ENCODE results near the gene BICRAL. TPM values are rescaled to one million over a fixed set of nuclear protein-coding genes. Genes with fewer than 3 reads are reported as not detected.

BICRAL gene
- total and polyA plus RNA-seq, 9 of the 15 experiments (the other 6 are each of a cell fraction or from before 2014, with no cell fraction given), result 1.2 to 11.9 (median 5.6) TPM

DNA sequence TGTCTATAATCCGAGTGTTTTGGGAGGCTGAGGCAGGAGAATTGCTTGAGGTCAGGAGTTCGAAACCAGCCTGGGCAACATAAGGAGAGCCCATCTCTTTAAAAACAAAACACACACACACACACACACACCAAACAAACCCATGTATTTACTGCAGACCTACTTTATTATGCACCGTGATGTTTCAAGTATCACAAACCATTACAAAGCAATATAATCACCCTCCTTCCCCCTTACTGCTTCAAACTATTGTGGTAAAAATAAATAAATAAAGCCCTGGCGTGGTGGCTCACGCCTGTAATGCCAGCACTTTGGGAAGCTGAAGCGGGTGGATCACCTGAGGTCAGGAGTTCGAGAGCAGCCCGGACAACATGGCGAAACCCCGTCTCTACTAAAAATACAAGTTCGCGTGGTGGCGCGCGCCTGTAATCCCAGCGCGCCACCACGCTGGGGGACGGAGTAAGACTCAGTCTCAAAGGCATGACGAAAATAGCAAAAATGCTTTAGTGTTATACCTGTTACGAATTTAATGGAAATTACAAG lies 37.4 kb upstream of the BICRAL start (continued):
- TF ChIP-seq ZNF764 (CRISPR knock-in tag; IDR thresholded peaks at IDR 0.05; ENCODE audit: low read depth), result no peak
- TF ChIP-seq, protein P1, sequence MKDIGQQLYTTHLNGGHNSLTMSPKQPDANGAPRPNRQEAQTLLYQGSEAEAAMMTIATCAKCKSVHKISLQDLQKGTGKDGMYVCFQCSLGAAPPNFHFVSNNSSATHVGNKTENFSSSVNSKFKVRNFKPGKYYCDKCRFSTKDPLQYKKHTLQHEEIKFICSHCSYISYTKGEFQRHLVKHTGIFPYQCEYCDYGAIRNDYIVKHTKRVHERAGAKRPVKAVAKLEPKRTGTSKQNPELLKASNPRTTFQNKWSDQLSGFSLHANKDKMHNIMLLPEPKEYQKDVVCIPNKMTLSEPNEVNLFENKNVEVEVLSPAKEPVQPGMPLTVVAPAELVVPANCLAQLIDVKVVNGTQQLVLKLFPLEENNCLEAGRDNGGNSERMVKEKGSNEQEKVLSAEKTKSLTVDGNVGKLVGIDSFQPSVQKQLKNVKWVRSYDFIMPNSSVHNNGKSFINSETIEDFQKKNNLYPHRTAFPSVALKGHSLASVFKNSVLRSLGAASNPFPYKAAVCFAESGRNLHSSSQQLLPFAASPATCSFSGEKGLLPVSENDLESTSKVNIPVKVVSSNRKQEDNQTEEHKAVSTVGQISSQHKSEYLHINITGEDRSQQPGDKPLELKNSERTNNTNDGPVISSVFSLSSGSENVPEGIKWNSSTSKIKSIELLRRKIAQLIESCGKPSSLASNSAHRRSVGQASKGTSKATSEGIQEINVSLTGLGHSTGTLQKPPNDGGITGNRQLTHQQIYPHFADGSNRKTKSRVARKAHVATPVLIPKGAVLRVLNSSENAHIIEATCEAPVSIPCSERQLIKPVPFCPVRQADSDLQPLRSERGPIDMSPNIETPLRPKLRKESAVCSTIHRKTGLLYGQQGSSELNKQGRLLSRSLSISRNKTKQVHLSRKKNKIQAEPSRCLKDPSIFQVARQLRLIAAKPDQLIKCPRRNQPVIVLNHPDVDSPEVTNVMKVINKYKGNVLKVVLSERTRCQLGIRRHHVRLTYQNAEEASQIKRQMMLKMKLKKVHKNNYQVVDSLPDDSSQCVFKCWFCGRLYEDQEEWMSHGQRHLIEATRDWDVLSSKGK (CRISPR knock-in tag; IDR thresholded peaks at IDR 0.05), result no peak

DNA sequence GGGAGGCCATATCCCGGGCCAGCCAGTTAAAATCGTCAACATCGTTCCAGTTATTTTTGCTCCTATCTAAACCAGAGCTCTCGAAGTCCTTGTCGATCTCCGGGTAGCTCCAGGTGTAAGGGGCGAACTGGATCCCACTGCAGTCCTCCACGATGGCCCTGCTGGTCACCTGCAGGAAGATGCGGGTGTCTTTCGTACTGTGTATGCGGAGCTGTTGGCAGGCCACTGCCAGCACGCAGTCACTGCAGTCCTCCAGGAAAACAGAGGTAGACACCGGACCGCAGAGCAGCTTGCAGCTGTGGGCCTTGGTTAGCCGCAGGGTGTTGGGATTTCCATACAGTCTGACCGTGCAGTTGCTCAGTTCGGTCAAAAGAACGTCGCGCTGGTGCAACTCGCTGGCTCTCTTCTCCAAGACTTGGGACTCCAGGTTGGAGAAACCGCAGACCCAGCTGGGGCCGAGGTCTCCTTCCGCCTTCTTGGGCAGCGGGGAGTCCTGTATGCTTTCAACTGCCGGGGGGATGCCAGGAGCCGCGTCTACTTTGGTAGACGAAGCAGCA lies 36.7 kb upstream of the BICRAL start:
- Histone ChIP-seq H4K20me1 (replicated peaks; ENCODE audit: control insufficient read depth, insufficient read depth, low read length) (peaks cover 6% of the 10 kb centered on the region), H3K9me1 (ENCODE audit: control insufficient read depth, insufficient read depth, low read length) (no peaks in the 10 kb centered on the region), H2AFZ (ENCODE audit: low read depth, low read length) (no peak overlapping the region; the same call in 1 of the 2 replicates), H3K36me3 (ENCODE audit: control insufficient read depth, insufficient read depth, low read length) (peaks cover 7% of the 10 kb centered on the region; the same call in 2 of the 3 replicates), H3K9ac (ENCODE audit: insufficient read depth in 1 of 2, low read depth in 2 of 2, low read length in 2 of 2) (peak overlapping the region; percentile 93 to 97), H3K27me3 (ENCODE audit: control insufficient read depth in 2 of 2, insufficient read depth in 2 of 2, low read length in 2 of 2) (no peaks in the 10 kb centered on the region), H3K4me1 (replicated peaks in 1 of 2; ENCODE audit: control insufficient read depth in 2 of 2, insufficient read depth in 2 of 2, low read length in 2 of 2) (peaks cover 13 to 29% of the 10 kb centered on the region in 2 experiments), H3K9me3 (replicated peaks; ENCODE audit: control insufficient read depth, insufficient read depth, low read depth, low read length) (no peaks in the 10 kb centered on the region), H3K4me2 (ENCODE audit: insufficient read depth, low read length) (peak overlapping the region; percentile 98), H3K79me2 (ENCODE audit: control insufficient read depth, insufficient read depth, low read length) (peaks cover 37% of the 10 kb centered on the region), H3K27ac (ENCODE audit: extremely low read depth, low read depth, low read length) (peak overlapping the region; percentile 92), H3K4me3 (peak overlapping the region; percentile 90)
- DNase-seq (ENCODE audit: extremely low read depth in 1 of 4, low spot score in 3 of 4) (peak; percentile 43 to 57 (median 47)), FAIRE-seq (no peak), ATAC-seq (peak; percentile 37)
- 2% methylated on average over 29 of the region's 29 CpGs for WGBS (ENCODE audit: insufficient coverage, low coverage, missing lambda C conversion rate)
- in situ Hi-C loops (cut with MboI), result no loop called here
- ChIA-PET CTCF (ENCODE audit: low intra/inter-chr PET ratio) (interaction anchor here (0.8 kb wide), 1 partner anchor 84 kb away, joined by 3 read pairs; no protein-coding TSS in a partner anchor), POLR2A (interaction anchor here (0.7 to 6.6 kb wide), 18 partner anchors 11 to 476 kb away, joined by 3 to 73 read pairs (median 4); partner anchors contain the start of genes BICRAL and RPL7L1)
- intact Hi-C loops (cut with micrococcal nuclease), result loop anchor here (5.0 kb wide), 2 partner anchors 152 to 183 kb away; partner anchors contain the start of gene UBR2
- no TSS peak for BruUV-seq (replicated peaks)
- TF ChIP-seq, protein P2, sequence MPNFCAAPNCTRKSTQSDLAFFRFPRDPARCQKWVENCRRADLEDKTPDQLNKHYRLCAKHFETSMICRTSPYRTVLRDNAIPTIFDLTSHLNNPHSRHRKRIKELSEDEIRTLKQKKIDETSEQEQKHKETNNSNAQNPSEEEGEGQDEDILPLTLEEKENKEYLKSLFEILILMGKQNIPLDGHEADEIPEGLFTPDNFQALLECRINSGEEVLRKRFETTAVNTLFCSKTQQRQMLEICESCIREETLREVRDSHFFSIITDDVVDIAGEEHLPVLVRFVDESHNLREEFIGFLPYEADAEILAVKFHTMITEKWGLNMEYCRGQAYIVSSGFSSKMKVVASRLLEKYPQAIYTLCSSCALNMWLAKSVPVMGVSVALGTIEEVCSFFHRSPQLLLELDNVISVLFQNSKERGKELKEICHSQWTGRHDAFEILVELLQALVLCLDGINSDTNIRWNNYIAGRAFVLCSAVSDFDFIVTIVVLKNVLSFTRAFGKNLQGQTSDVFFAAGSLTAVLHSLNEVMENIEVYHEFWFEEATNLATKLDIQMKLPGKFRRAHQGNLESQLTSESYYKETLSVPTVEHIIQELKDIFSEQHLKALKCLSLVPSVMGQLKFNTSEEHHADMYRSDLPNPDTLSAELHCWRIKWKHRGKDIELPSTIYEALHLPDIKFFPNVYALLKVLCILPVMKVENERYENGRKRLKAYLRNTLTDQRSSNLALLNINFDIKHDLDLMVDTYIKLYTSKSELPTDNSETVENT (CRISPR knock-in tag; IDR thresholded peaks at IDR 0.05), result peak; percentile 29; the same call in 1 of the 2 replicates
- TF ChIP-seq ZNF354B (CRISPR knock-in tag; IDR thresholded peaks at IDR 0.05) (no peak), ESRRA (IDR thresholded peaks at IDR 0.05; ENCODE audit: borderline replicate concordance, low read depth) (peak; percentile 34; the same call in 1 of the 2 replicates), TSC22D4 (tag; IDR thresholded peaks at IDR 0.05) (no peak)
- TF ChIP-seq, protein P3, sequence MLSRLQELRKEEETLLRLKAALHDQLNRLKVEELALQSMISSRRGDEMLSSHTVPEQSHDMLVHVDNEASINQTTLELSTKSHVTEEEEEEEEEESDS (CRISPR knock-in tag; IDR thresholded peaks at IDR 0.05), result no peak
- TF ChIP-seq, protein P4, sequence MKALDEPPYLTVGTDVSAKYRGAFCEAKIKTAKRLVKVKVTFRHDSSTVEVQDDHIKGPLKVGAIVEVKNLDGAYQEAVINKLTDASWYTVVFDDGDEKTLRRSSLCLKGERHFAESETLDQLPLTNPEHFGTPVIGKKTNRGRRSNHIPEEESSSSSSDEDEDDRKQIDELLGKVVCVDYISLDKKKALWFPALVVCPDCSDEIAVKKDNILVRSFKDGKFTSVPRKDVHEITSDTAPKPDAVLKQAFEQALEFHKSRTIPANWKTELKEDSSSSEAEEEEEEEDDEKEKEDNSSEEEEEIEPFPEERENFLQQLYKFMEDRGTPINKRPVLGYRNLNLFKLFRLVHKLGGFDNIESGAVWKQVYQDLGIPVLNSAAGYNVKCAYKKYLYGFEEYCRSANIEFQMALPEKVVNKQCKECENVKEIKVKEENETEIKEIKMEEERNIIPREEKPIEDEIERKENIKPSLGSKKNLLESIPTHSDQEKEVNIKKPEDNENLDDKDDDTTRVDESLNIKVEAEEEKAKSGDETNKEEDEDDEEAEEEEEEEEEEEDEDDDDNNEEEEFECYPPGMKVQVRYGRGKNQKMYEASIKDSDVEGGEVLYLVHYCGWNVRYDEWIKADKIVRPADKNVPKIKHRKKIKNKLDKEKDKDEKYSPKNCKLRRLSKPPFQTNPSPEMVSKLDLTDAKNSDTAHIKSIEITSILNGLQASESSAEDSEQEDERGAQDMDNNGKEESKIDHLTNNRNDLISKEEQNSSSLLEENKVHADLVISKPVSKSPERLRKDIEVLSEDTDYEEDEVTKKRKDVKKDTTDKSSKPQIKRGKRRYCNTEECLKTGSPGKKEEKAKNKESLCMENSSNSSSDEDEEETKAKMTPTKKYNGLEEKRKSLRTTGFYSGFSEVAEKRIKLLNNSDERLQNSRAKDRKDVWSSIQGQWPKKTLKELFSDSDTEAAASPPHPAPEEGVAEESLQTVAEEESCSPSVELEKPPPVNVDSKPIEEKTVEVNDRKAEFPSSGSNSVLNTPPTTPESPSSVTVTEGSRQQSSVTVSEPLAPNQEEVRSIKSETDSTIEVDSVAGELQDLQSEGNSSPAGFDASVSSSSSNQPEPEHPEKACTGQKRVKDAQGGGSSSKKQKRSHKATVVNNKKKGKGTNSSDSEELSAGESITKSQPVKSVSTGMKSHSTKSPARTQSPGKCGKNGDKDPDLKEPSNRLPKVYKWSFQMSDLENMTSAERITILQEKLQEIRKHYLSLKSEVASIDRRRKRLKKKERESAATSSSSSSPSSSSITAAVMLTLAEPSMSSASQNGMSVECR (CRISPR knock-in tag; IDR thresholded peaks at IDR 0.05), result no peak; the same call in none of the 2 replicates

Data from K562 (cell line).